Stomach (tissue), 9 donors: ENCODE data around the gene ADAMTS20. TPM values are rescaled to one million over a fixed set of nuclear protein-coding genes. Genes with fewer than 3 reads are reported as not detected.

ENCODE experiments used
- DNase-seq, 2 donors: peaks; one replicate each; pipeline versions ENCODE4 v3.0.0 to v3.0.0-alpha.2; 2013 to 2019
- H3K27ac ChIP-seq, 5 donors: fragments of 200-600 bp in 4 of 5; sonication (generic) in 4 of 5; one replicate each; pipeline ENCODE4 v1.5.1; 2013 to 2019; ENCODE audit warnings: mild to moderate bottlenecking in 1 of 5, moderate library complexity in 1 of 5
- H3K27me3 ChIP-seq, 3 donors: fragments of 200-600 bp; sonication (generic); one replicate each; pipeline ENCODE4 v1.5.1; 2017 to 2019; ENCODE audit warnings: mixed run types in 1 of 3
- H3K36me3 ChIP-seq, 4 donors: fragments of 200-600 bp; sonication (generic); 1 replicate in 3 of 4; 2 replicates in 1 of 4; pipeline ENCODE4 v1.5.1; 2016 to 2019
- H3K4me1 ChIP-seq, 4 donors: fragments of 200-600 bp; sonication (generic); one replicate each; pipeline ENCODE4 v1.5.1; 2016 to 2019
- H3K4me3 ChIP-seq, 4 donors: fragments of 200-600 bp; sonication (generic) in 3 of 4; one replicate each; pipeline ENCODE4 v1.5.1; 2016 to 2019; ENCODE audit warnings: mild to moderate bottlenecking in 1 of 4
- H3K9me3 ChIP-seq, 4 donors: fragments of 200-600 bp; sonication (generic); one replicate each; pipeline ENCODE4 v1.5.1; 2016 to 2019
- EP300 ChIP-seq: sonication (generic); formaldehyde crosslinking; IDR thresholded peaks from one replicate; pipeline ENCODE4 v1.6.1; 2017; ENCODE audit warnings: antibody characterized with exemption
- POLR2A ChIP-seq, 4 donors: fragments of 450-650 bp; IDR thresholded peaks; one replicate each; pipeline ENCODE4 v1.6.1; 2016; ENCODE audit warnings: antibody characterized with exemption in 4 of 4, control low read depth in 2 of 4, mild to moderate bottlenecking in 1 of 4, moderate library complexity in 1 of 4
- POLR2AphosphoS5 ChIP-seq, 3 donors: sonication (generic); formaldehyde crosslinking; IDR thresholded peaks; one replicate each; pipeline ENCODE4 v1.6.1; 2016; ENCODE audit warnings: antibody characterized with exemption in 3 of 3
- WGBS, 5 donors: extraction: QIAGEN DNeasy Blood & Tissue Kit in 3 of 5; methylation state at CpG; one replicate each; pipeline versions ENCODE4 v1.1.5 to v1.1.7; 2013 to 2018; 5-methylcytosine and 5-hydroxymethylcytosine counted together
- intact Hi-C: fragments of 100-400 bp; cut with DNase I; formaldehyde crosslinking; loops from one replicate; pipeline ENCODE4 v1.15.1; 2023; ENCODE audit warnings: low total_unique reads
- polyA plus RNA-seq, 3 donors: library from polyadenylated mRNA; stranded (reverse); fragments of 200-250 nt; gene quantifications; one replicate each; pipeline ENCODE4 v1.2.3, GENCODE V29; 2013
- total RNA-seq, 5 donors: library from RNA; depleted of rRNA; stranded (reverse); fragments of >200 nt; gene quantifications; one replicate each; pipeline versions ENCODE4 v1.1.0 to v1.2.3, GENCODE V29; 2014 to 2016
- TF ChIP-seq, protein P1 (sequence below), 7 experiments: fragments of 450-650 bp in 4 of 7; fragments of 200-600 bp in 3 of 7; sonication (generic) in 3 of 7; IDR thresholded peaks; one replicate each; pipeline ENCODE4 v1.5.1; 2016 to 2019; ENCODE audit warnings: antibody characterized with exemption in 7 of 7, control low read depth in 2 of 7, mild to moderate bottlenecking in 1 of 7
- donor health status: healthy with polysubstance abuse.
- donor health status: Bipolar disorder and iron deficiency.
- donor health status: healthy.

The ADAMTS20 gene
- total and polyA plus RNA-seq, 8 donors, result 0.55 TPM; not detected in 7

DNA sequence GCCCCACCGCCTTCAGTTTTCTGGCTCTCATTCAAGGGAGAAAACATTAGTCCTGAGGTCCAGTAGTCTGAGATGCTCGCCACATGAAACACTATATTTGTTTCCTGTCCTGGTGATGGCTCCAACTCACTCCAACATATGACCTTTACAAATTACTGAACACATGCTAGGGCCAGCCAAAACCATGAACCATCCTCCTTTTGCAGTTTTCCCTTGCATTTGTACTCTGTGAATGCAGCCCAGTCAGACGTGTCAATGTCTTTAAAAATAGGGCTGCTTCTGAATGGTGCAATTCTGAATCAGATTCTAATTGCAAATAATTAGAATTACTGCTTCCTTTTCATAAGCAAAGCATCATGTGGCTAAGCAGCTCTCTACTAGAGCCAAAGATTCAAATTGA is 36.0 kb downstream of the ADAMTS20 start:
- intact Hi-C loops, result no loop called here
- Histone ChIP-seq H3K27ac (no peak overlapping the region), H3K4me1 (no peaks in the 10 kb centered on the region), H3K9me3 (no peaks in the 10 kb centered on the region), H3K27me3 (no peaks in the 10 kb centered on the region), H3K4me3 (no peak overlapping the region), H3K36me3 (no peaks in the 10 kb centered on the region)
- TF ChIP-seq, protein P1, sequence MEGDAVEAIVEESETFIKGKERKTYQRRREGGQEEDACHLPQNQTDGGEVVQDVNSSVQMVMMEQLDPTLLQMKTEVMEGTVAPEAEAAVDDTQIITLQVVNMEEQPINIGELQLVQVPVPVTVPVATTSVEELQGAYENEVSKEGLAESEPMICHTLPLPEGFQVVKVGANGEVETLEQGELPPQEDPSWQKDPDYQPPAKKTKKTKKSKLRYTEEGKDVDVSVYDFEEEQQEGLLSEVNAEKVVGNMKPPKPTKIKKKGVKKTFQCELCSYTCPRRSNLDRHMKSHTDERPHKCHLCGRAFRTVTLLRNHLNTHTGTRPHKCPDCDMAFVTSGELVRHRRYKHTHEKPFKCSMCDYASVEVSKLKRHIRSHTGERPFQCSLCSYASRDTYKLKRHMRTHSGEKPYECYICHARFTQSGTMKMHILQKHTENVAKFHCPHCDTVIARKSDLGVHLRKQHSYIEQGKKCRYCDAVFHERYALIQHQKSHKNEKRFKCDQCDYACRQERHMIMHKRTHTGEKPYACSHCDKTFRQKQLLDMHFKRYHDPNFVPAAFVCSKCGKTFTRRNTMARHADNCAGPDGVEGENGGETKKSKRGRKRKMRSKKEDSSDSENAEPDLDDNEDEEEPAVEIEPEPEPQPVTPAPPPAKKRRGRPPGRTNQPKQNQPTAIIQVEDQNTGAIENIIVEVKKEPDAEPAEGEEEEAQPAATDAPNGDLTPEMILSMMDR (IDR thresholded peaks at IDR 0.05), result no peak
- TF ChIP-seq EP300, result no peak
- TF ChIP-seq POLR2AphosphoS5 (IDR thresholded peaks at IDR 0.05), result no peak
- TF ChIP-seq POLR2A (IDR thresholded peaks at IDR 0.05), result no peak
- WGBS, 5 donors, result 72 to 85% (median 77%) methylated on average over 3 of the region's 3 CpGs
- DNase-seq, result no peak

- H3K4me3 ChIP-seq, result no peak overlapping the region
- 45 to 68% (median 61%) methylated on average over 2 of the region's 2 CpGs for WGBS, 5 donors
- no peak overlapping the region for H3K27ac ChIP-seq
- H3K36me3 ChIP-seq, result no peaks in the 10 kb centered on the region
- H3K9me3 ChIP-seq, result no peaks in the 10 kb centered on the region
- no peaks in the 10 kb centered on the region for H3K4me1 ChIP-seq
- TF ChIP-seq POLR2AphosphoS5 (IDR thresholded peaks at IDR 0.05), result no peak
- TF ChIP-seq POLR2A (IDR thresholded peaks at IDR 0.05), result no peak
- TF ChIP-seq EP300, result no peak
- TF ChIP-seq, protein P1 (IDR thresholded peaks at IDR 0.05), result no peak
- intact Hi-C loops, result no loop called here
- H3K27me3 ChIP-seq, result no peaks in the 10 kb centered on the region
- DNase-seq, result peak in 1 of 2 donors; percentile 23
Observed at GRCh38 chr12:43501703-43502102, 50.3 kb downstream of the ADAMTS20 start.

GRCh38 chr12:43493261-43493797 is 58.7 kb downstream of the ADAMTS20 start:
- DNase-seq, result no peak
- H3K36me3 ChIP-seq, result no peaks in the 10 kb centered on the region
- intact Hi-C loops, result no loop called here
- TF ChIP-seq POLR2AphosphoS5 (IDR thresholded peaks at IDR 0.05) (no peak), EP300 (no peak), POLR2A (IDR thresholded peaks at IDR 0.05) (no peak)
- TF ChIP-seq, protein P1 (IDR thresholded peaks at IDR 0.05), result no peak
- H3K27ac ChIP-seq, result no peak overlapping the region
- H3K4me1 ChIP-seq, result no peaks in the 10 kb centered on the region
- H3K4me3 ChIP-seq, result no peak overlapping the region
- 66 to 88% (median 82%) methylated on average over 2 of the region's 2 CpGs for WGBS, 5 donors
- no peaks in the 10 kb centered on the region for H3K9me3 ChIP-seq
- no peaks in the 10 kb centered on the region for H3K27me3 ChIP-seq

GRCh38 chr12:43482311-43483085 is 69.5 kb downstream of the ADAMTS20 start:
- WGBS, 5 donors, result 88 to 92% (median 91%) methylated on average over 3 of the region's 3 CpGs
- Histone ChIP-seq H3K4me3 (no peak overlapping the region), H3K9me3 (peaks cover 0 to 10% (median 2%) of the 10 kb centered on the region in 4 donors), H3K36me3 (no peaks in the 10 kb centered on the region), H3K27me3 (no peaks in the 10 kb centered on the region), H3K4me1 (no peaks in the 10 kb centered on the region), H3K27ac (no peak overlapping the region)
- intact Hi-C loops, result no loop called here
- DNase-seq, result no peak
- TF ChIP-seq POLR2A (IDR thresholded peaks at IDR 0.05), result no peak
- TF ChIP-seq POLR2AphosphoS5 (IDR thresholded peaks at IDR 0.05), result no peak
- no peak for TF ChIP-seq EP300
- TF ChIP-seq, protein P1 (IDR thresholded peaks at IDR 0.05), result no peak
